Osteocyte (in vitro differentiated cells): ENCODE results near the gene CHRDL1. TPM values are rescaled to one million over a fixed set of nuclear protein-coding genes. Genes with fewer than 3 reads are reported as not detected.

Experiments used
- DNase-seq: peaks from one replicate; pipeline ENCODE4 v3.0.0; 2021; ENCODE audit warnings: mixed read lengths; ENCODE audit not compliant: unreplicated experiment; ENCODE audit errors: extremely low spot score
- H3K27ac Mint-ChIP-seq: one replicate; pipeline ENCODE4 v1.8.0; 2021; ENCODE audit warnings: mild to moderate bottlenecking, mixed read lengths; ENCODE audit not compliant: unreplicated experiment
- H3K27me3 Mint-ChIP-seq: one replicate; pipeline ENCODE4 v1.8.0; 2021; ENCODE audit warnings: mixed read lengths; ENCODE audit not compliant: unreplicated experiment
- H3K36me3 Mint-ChIP-seq: one replicate; pipeline ENCODE4 v1.8.0; 2021; ENCODE audit warnings: mixed read lengths; ENCODE audit not compliant: unreplicated experiment
- H3K4me1 Mint-ChIP-seq: one replicate; pipeline ENCODE4 v1.8.0; 2021; ENCODE audit warnings: mixed read lengths; ENCODE audit not compliant: unreplicated experiment
- H3K4me3 Mint-ChIP-seq: one replicate; pipeline ENCODE4 v1.8.0; 2021; ENCODE audit warnings: mild to moderate bottlenecking, moderate library complexity, mixed read lengths; ENCODE audit not compliant: unreplicated experiment
- H3K9me3 Mint-ChIP-seq: one replicate; pipeline ENCODE4 v1.8.0; 2021; ENCODE audit warnings: mixed read lengths; ENCODE audit not compliant: unreplicated experiment
- CTCF ChIP-seq: fragments of 200-600 bp; sonication (generic); IDR thresholded peaks from 2 replicates; pipeline ENCODE4 v1.5.0; 2021; ENCODE audit warnings: antibody characterized with exemption, mild to moderate bottlenecking, moderate library complexity
- total RNA-seq: library from RNA; stranded (reverse); gene quantifications from 2 replicates; pipeline ENCODE4 v1.2.1, GENCODE V29; 2021

The CHRDL1 gene
- total RNA-seq, 1 donor from 2014 or later = 0.32 TPM

DNA sequence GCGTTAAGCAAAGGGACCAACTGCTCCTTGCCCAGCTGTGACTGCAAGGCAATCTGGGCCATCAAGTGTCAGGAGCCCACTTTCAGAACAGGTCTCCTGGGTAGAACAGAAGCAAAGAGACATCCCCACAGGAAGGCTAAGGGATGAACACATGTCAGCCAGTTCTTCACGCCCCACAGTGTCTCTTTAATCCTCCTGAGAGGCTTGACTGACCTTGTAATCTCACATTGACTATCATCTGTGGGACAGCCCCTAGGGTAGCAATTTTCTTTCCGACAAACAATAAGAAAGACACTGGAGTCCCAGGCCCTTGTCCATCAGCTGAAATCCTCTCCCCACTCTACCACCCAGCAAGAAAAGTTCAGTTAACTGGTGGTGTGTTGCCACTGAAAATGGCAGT, 1.0 kb downstream of the CHRDL1 start:
- no peak for DNase-seq
- peaks cover 66% of the 10 kb centered on the region for H3K27me3 Mint-ChIP-seq
- peaks cover 5% of the 10 kb centered on the region for H3K4me1 Mint-ChIP-seq
- no peaks in the 10 kb centered on the region for H3K9me3 Mint-ChIP-seq
- no peak overlapping the region for H3K4me3 Mint-ChIP-seq
- no peaks in the 10 kb centered on the region for H3K36me3 Mint-ChIP-seq
- TF ChIP-seq CTCF = no peak
- H3K27ac Mint-ChIP-seq = no peak overlapping the region

DNA sequence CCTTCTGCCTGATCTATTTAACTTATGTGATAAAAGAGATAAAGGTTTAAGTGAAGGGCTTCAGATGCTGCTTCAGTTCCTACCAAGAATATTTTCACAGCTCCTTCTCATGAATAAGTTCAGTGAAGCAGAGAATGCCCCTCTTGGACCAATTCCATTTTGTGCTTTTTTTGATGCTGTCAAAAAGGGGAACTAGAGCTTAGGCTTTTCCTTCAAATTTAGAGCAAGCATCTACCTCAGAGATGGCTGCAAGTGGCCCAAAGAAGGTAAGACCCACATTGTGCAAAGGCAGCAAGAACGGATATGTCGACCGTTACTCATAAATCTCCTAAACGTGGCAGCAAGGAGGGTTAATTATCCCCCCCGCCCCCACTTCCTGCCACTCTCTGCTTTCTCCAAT, 4.5 kb downstream of the CHRDL1 start:
- no peak for TF ChIP-seq CTCF
- H3K4me3 Mint-ChIP-seq = no peak overlapping the region
- DNase-seq = no peak
- H3K4me1 Mint-ChIP-seq = peaks cover 1% of the 10 kb centered on the region
- no peaks in the 10 kb centered on the region for H3K36me3 Mint-ChIP-seq
- no peak overlapping the region for H3K27ac Mint-ChIP-seq
- no peaks in the 10 kb centered on the region for H3K9me3 Mint-ChIP-seq
- peaks cover 48% of the 10 kb centered on the region for H3K27me3 Mint-ChIP-seq

- no peak for DNase-seq
- no peak for TF ChIP-seq CTCF
- no peaks in the 10 kb centered on the region for H3K9me3 Mint-ChIP-seq
- peaks cover 21% of the 10 kb centered on the region for H3K27me3 Mint-ChIP-seq
- H3K4me3 Mint-ChIP-seq = no peak overlapping the region
- no peaks in the 10 kb centered on the region for H3K4me1 Mint-ChIP-seq
- no peaks in the 10 kb centered on the region for H3K36me3 Mint-ChIP-seq
- H3K27ac Mint-ChIP-seq = no peak overlapping the region
These were observed 9.1 kb downstream of the CHRDL1 start for GRCh38 chrX:110786486-110786885.

DNA sequence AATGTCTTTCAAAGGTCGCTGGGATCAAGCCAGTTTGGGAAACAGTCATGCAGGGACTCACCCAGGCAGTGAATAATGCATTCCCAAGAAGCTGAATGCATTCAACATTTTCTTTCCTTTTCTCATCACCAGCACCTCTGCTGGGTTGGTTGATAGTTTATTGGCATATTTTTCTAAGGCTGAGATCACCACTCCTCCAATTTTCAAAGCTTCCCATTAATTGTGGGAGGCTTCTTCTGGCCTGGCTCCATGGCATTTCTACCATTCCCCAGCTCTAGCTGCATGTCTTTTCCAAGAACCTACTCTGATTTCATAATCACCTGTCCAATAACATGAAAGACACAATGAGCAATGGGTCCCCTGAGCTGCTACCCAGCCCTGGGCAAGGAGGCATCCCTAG, 35.8 kb downstream of the CHRDL1 start:
- no peak overlapping the region for H3K27ac Mint-ChIP-seq
- no peak overlapping the region for H3K4me3 Mint-ChIP-seq
- no peak for TF ChIP-seq CTCF
- peaks cover 5% of the 10 kb centered on the region for H3K27me3 Mint-ChIP-seq
- H3K4me1 Mint-ChIP-seq = no peaks in the 10 kb centered on the region
- H3K9me3 Mint-ChIP-seq = peaks cover 33% of the 10 kb centered on the region
- H3K36me3 Mint-ChIP-seq = no peaks in the 10 kb centered on the region
- no peak for DNase-seq

DNA sequence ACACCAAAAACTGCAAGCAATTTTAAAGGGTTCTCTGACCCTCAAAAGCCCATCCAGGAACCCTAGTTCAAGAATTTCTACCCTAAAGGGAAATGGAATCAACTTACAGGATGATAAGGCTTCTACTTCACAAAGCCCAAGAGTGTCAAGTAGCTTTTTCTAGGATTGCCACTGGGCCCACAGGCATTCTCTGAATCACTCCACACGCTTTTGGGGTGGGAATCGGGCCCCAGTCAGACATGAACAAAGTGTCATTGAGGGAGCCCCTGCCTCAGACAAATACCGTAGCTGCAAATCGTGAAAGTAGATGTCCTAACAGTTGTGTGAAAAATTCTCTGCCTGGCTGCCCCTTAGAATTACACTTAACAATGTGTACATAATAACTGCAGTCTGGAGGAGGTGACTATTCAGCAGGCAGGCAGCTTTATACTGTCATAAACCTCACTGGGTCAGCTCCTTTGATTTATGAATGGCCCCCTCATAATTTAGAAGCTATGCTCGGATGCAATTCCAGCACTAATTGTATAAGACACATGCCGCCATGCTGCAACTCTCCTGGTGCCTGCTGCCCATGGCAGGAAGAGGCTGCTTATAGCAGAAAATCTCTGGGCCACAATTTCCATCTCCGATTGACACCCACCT, 36.7 kb downstream of the CHRDL1 start:
- TF ChIP-seq CTCF = no peak
- Mint-ChIP-seq H3K4me3 (no peak overlapping the region), H3K4me1 (no peaks in the 10 kb centered on the region), H3K27me3 (peaks cover 5% of the 10 kb centered on the region), H3K27ac (no peak overlapping the region), H3K36me3 (no peaks in the 10 kb centered on the region), H3K9me3 (peaks cover 27% of the 10 kb centered on the region)
- no peak for DNase-seq
